AG09319 (cell line): Measurements from ENCODE around the gene PRKAG2.

ENCODE experiments used
- DNase-seq: peaks from one replicate; pipeline ENCODE4 v3.0.0-alpha.2; 2010; ENCODE audit warnings: low read depth; ENCODE audit errors: extremely low read depth
- CTCF ChIP-seq: IDR thresholded peaks from 2 replicates; pipeline ENCODE4 v1.5.1; 2011; ENCODE audit warnings: low read depth, mild to moderate bottlenecking, inconsistent platforms, low read length, moderate library complexity

The PRKAG2 gene

DNA sequence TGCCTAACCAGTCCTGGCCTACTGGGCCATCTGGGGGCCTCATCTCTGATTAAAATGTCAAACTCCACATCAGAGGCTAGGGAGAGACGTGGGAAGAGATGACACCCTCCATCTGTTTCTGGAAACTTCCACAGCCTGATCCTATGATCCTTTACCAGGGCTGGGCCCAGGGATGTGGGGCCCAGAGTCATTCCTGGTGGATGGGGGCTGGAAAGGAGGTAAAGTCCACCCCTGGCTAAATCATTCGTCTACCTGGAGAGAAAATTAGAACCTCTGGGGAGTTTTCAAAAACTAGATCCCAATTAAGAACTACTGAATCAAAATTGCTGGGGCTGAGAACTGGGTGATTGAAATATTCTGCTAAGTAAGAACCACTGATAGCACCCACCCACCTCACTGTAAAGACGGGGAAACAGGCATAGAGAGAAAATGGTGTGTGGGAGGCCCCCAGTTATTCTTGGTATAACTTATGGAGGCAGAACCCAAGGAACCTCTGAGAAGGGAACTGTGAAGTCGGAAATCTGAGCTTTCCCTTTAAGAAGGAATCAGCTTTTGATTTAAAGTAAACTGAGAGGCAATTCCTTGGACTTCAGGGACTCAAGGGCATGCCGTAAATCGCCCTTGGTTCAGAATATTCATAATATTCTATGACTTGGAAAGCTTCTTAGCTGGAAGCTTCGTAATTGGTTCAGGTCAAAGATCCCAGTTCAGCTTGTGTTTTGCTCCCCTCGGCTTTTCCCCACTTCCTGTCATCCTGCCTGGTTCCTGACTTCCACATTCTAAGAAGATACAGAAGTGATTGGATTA, 53.1 kb downstream of the PRKAG2 start:
- no peak for DNase-seq
- no peak for TF ChIP-seq CTCF

DNA sequence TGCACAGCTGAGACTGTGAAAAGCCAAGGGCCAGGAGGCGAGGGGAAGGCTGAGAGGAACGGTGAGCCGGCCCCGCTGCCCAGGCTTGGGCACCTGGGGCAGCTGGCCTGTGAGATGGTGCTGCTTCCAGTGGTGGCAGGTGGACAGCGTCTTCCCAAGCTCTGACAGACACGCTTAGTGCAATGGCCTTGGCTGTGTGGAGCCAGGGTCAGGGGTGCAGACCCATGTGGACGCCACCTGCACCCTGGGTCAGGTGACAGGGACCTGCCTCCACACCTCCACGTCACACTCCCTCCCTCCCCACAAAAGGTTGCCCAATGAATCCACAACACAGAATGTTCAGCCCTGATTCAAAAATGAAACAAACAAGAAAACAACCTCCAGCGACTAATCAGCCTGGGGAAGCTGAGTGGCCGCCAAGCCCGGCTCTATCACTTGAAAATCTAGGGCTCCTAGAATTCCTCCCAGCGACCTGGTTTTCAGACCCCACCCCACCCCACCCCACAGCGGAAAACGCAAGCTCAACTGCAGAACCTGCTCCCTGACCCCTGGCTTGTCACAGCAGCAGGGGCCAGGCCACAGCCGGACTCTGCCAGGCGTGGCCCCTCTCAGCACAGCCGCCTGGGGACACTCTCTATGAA, 54.3 kb downstream of the PRKAG2 start:
- TF ChIP-seq CTCF: no peak
- no peak for DNase-seq

DNA sequence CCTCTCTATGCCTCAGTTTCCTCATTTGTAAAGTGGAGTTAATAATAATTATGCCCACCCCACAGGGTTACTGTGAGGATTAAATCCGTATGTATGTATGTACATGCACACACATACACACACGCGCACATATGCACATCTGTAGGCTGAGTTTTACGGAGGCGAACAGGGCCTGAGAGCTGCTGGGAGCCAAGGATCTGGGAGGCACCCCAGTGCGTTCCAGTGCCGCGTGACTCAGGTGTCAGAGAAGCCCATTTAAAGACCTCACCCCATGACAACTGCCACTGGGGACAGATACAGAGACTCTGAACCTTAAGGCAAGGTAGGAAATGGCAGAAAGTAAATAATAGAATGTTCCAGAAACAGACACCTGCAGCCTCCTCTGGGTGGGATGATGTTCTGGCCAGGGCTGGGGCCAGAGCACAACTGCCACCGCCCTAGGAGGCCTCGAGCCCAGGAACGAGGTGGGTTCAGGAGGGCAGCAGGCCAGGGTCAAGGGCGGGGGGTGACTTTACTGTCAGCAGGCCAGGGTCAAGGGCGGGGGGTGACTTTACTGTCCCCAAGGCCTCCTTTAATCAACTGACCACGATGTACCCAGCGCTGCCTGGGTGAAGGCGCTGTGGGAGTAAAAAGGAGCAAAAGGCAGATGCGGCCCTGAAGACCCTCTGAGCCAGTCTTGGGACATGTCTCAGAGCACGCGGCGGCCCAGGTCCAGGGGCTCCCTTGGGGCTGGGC, 54.9 kb downstream of the PRKAG2 start:
- DNase-seq: no peak
- no peak for TF ChIP-seq CTCF

DNA sequence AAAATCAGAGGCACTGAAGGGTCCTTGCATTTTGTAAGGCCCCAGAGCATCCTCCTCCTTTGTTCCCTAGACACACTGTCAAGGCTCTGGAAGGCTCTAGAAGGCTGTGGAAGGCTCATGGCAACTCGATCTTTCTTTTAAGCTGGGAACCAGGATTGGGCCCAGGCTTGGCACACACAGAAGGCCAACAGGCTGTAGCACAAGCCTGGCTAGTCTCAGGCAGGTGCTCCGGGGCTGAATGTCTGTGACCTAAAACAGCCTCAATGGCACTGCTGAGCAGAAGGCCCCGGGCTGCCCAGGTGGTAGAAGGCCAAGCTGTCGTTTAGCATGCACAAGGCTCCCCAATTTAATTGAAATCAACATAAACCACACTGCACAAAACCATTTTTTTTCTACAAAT, 55.7 kb downstream of the PRKAG2 start:
- TF ChIP-seq CTCF: no peak
- DNase-seq: no peak

DNA sequence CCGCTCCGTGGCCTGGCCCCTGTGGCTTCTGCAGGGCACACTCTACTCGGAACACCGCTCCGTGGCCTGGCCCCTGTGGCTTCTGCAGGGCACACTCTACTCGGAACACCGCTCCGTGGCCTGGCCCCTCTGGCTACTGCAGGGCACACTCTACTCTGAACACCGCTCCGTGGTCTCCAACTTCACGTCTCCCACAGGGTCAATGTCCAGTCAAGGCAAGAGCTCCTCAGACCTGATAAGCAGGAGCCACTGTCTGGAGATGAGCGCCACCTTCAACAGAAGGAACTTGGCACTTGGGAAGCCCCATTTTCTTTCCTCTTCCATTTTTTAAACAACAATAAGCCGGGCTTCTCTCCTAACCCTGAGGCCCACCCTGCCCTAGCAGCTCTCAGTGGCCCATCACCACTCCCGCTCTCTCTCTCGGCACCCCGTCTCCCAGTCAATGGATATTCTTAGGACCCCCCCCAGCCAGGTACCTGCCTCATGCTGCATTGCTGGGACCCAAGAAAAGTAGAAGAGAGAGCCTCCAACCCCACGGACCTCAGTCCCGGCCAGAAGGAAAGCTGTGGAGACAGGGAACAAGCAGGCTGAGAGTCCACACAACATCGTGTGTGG, 56.3 kb downstream of the PRKAG2 start:
- no peak for DNase-seq
- TF ChIP-seq CTCF: no peak

- DNase-seq: no peak
- TF ChIP-seq CTCF: no peak
Measured at GRCh38 chr7:151819866-151820265, 57.0 kb downstream of the PRKAG2 start.
